H1 (cell line): ENCODE results near the gene CHN2. TPM values are rescaled to one million over a fixed set of nuclear protein-coding genes. Genes with fewer than 3 reads are reported as not detected.
A peak's percentile ranks its signal among the peaks of the same experiment; 100 is the strongest.

Source experiments
- ASH2L ChIP-seq: fragments of 200-600, 300-600 bp; sonication (generic); IDR thresholded peaks from one replicate; pipeline ENCODE4 v1.7.1; 2017; ENCODE audit warnings: low read length
- CEBPB ChIP-seq: IDR thresholded peaks from 2 replicates; pipeline ENCODE4 v1.6.1; 2012; ENCODE audit warnings: low read depth, low read length
- HDAC6 ChIP-seq: IDR thresholded peaks from one replicate; pipeline ENCODE4 v1.7.1; 2012; ENCODE audit warnings: low read depth, mild to moderate bottlenecking, inconsistent platforms, low read length, moderate library complexity
- KDM4A ChIP-seq: IDR thresholded peaks from one replicate; pipeline ENCODE4 v1.7.1; 2012; ENCODE audit warnings: low read depth, mild to moderate bottlenecking, moderate library complexity, low read length, inconsistent platforms; ENCODE audit not compliant: severe bottlenecking
- MAFK ChIP-seq: IDR thresholded peaks from 2 replicates; pipeline ENCODE4 v1.6.1; 2012; ENCODE audit warnings: low read depth, mild to moderate bottlenecking, improper control_type of control experiment, low read length
- POU5F1 ChIP-seq: IDR thresholded peaks from 2 replicates; pipeline ENCODE4 v1.6.1; 2011; ENCODE audit warnings: low read depth, mild to moderate bottlenecking, low read length, moderate library complexity
- SRF ChIP-seq: IDR thresholded peaks from 2 replicates; pipeline ENCODE4 v1.6.1; 2011; ENCODE audit warnings: mild to moderate bottlenecking, low read depth, low read length, moderate library complexity
- TCF12 ChIP-seq: IDR thresholded peaks from 2 replicates; pipeline ENCODE4 v1.6.1; 2011; ENCODE audit warnings: low read depth, mild to moderate bottlenecking, low read length
- YY1 ChIP-seq: IDR thresholded peaks from 2 replicates; pipeline ENCODE4 v1.6.1; 2011; ENCODE audit warnings: low read depth, mild to moderate bottlenecking, low read length
- ZNF274 ChIP-seq: IDR thresholded peaks from 2 replicates; pipeline ENCODE4 v1.7.0; 2012; ENCODE audit warnings: low read length, borderline replicate concordance; ENCODE audit errors: extremely low read depth
- polyA plus RNA-seq, 7 experiments: library from polyadenylated mRNA; depleted of rRNA in 3 of 7; stranded (reverse) in 5 of 7; unstranded in 2 of 7; fragments of >200 nt in 5 of 7; fragments of 200-250 nt in 2 of 7; gene quantifications; 1 replicate in 5 of 7; 2 replicates in 1 of 7; 4 replicates in 1 of 7; pipeline versions ENCODE4 v1.2.1 to v1.2.3, GENCODE V29; 2011 to 2013; ENCODE audit warnings: missing spikeins in 2 of 7, mixed read lengths in 2 of 7
- total RNA-seq: library from RNA; stranded (reverse); fragmentation: NEBNext Ultra II Directional; extraction: Animal tissue kit (Norgen Biotek cat#: 25700); gene quantifications from 2 replicates; pipeline ENCODE4 v1.2.1, GENCODE V29; 2021
- TF ChIP-seq, protein P1 (sequence below): IDR thresholded peaks from 2 replicates; pipeline ENCODE4 v1.6.1; 2012; ENCODE audit warnings: inconsistent platforms
- TF ChIP-seq, protein P2 (sequence below): IDR thresholded peaks from 2 replicates; pipeline ENCODE4 v1.6.1; 2011; ENCODE audit warnings: low read depth, mild to moderate bottlenecking, low read length; ENCODE audit not compliant: insufficient read depth

The CHN2 gene
- total and polyA plus RNA-seq, 2 of the 8 experiments (the other 6 are each of a cell fraction or from before 2014, with no cell fraction given), result 2.9 to 4.8 TPM

DNA sequence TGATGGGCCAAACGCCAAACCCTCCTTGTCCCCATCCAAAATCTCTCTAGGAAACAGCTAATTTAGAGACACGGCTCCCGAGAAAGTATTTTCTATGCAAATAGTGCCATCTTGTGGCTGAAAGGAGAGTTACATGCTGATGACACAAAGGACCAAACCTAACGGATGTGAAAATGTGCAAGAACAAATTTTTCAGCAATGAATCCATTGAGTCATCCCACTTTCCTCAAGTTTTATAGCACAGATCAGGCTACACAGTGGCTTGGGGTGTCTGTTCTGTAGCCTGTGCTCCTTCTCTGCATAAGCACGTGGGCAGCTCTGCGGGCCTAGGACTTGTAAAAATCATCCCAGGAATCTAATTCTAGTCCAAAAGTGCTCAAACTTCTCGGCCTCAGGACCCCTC, 214.3 kb downstream of the CHN2 start (continued):
- no peak for TF ChIP-seq ZNF274
- no peak for TF ChIP-seq SRF
- TF ChIP-seq, protein P1, sequence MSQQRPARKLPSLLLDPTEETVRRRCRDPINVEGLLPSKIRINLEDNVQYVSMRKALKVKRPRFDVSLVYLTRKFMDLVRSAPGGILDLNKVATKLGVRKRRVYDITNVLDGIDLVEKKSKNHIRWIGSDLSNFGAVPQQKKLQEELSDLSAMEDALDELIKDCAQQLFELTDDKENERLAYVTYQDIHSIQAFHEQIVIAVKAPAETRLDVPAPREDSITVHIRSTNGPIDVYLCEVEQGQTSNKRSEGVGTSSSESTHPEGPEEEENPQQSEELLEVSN, result no peak
- TF ChIP-seq MAFK, result 0 out of 2 replicates have a peak, but pooled peaks have one; percentile 23
- no peak for TF ChIP-seq CEBPB
- TF ChIP-seq KDM4A, result no peak
- TF ChIP-seq, protein P2, sequence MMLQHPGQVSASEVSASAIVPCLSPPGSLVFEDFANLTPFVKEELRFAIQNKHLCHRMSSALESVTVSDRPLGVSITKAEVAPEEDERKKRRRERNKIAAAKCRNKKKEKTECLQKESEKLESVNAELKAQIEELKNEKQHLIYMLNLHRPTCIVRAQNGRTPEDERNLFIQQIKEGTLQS, result no peak
- TF ChIP-seq TCF12, result no peak
- no peak for TF ChIP-seq YY1
- TF ChIP-seq HDAC6, result no peak
- no peak for TF ChIP-seq ASH2L
- TF ChIP-seq POU5F1, result no peak
